Stimulated activated CD8-positive, alpha-beta memory T cell treated with anti-CD3 and anti-CD28 coated beads, Interleukin-15, amount 100 ng/mL, for 1 hour (primary cell): ENCODE data around the gene MYL9.

Experiments used
- DNase-seq: peaks from one replicate; pipeline ENCODE4 v3.0.0-alpha.2; 2020; ENCODE audit warnings: low read depth

Gene MYL9

GRCh38 chr20:36526521-36527011, 14.8 kb upstream of the MYL9 start:
- no peak for DNase-seq

DNA sequence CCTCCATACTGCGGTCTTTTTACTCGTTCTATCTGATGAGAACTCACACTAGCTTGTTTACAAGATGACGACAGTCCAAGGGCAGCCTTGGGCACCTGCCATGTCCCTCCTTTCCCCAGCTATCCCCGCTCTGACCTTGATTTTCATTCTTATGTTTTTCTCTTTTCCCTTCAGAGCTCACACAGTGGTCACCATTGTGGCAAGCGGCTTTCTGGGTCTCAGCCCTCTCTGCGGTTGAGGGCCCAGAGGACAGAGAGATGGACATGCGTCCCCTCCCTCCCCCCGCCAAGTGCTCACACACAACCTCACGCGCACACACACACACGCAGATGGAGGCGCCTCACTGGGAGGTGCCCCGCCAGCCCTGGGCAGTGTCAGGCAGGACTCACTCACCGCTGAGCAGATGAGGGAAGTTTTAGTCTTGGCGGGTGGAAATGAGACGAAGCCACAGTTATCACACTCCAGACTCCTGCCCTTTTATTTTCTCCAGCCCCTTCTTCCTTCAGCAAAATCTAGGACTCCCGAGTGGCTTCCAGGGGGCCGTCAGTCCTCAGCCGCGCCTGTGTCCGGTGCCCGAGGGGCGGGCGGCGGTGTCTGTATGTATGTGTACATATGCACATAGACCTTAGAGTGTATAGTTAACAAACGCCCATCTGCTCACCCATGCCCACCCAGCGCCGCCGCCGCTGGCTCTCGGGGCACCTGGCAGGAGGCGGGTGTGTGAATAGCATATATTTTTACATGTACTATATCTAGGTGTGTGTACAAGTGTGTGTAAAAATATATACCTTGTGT, 13.8 kb upstream of the MYL9 start:
- DNase-seq = no peak

- DNase-seq = no peak
Observed at GRCh38 chr20:36528176-36528874, 13.0 kb upstream of the MYL9 start.

- no peak for DNase-seq
Observed at GRCh38 chr20:36528875-36529417, 12.4 kb upstream of the MYL9 start.

DNA sequence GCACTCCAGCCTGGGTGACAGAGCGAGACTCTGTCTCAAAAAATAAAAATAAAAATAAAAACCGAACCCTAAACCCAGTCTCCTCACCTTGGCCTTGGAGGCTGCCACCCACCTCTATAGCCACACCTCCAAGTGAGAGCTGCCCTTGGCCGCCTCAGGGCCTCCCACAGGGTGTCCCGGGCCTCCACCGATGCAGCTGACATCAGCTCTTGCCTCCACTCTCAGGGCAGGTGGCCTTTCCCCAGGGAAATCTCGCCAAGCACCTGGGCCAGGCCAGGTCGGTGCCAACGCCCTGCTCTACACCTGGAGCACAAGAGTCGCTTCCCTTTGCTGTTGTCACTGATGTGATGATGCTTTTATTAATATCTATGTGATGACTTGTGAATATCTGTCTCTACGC, 8.9 kb upstream of the MYL9 start:
- DNase-seq = no peak

DNA sequence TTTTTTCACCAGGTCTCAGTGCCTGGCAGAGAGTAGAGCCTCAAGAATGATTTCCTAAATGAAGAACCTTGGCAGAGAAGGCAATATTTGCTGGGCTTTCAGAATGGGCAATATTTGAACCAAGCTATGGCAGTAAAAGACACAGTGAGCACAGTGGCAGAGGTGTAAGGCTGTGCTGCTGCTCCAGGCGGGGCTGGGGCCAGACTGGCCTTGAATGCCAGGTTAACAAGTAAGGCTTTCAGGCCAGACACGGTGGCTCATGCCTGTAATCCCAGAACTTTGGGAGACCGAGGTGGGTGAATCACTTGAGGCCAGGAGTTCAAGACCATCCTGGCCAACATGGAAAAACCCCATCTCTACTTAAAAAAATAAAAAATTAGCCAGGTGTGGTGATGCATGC, 8.5 kb upstream of the MYL9 start:
- no peak for DNase-seq

- DNase-seq = no peak
Observed at GRCh38 chr20:36538026-36538722, 3.1 kb upstream of the MYL9 start.

GRCh38 chr20:36540551-36541211, 638 bp upstream of the MYL9 start:
- no peak for DNase-seq

GRCh38 chr20:36541768-36542488, 609 bp downstream of the MYL9 start:
- DNase-seq = no peak

DNA sequence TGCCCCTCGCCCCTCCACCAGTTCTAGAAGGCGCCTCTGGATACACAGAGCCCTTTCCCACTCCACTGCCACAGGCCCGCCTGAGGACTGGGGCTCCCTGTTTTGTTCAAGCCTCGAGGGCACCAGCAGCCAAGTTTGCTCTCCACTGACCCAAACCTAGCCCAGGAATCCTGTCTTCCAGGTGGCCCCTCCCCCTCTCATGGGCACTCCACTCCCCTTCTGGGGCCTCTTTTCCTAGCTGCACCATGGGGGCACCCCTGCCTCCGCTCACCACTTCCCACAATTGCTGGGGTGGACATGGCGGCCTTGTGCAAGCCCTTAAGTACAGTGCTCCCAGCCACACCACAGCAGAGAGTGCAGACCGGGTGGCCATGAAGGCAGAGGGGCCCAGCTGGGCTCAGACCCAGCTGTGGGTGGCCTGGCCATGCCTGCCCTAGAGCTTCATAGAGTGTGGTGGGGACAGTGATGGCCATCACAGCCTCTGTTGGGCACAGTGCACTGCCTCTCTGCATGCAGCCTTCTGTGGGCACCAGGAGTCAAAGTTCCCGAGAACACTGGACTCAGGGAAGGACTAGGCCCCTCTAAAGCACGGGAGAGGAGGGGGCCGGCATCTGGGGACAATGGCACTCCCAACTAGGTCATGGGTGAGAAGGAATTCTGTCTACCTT, 1.3 kb downstream of the MYL9 start:
- no peak for DNase-seq

- no peak for DNase-seq
Observed at GRCh38 chr20:36543184-36544133, 2.1 kb downstream of the MYL9 start.

GRCh38 chr20:36544134-36545018, 3.1 kb downstream of the MYL9 start:
- DNase-seq = no peak

- no peak for DNase-seq
Observed at GRCh38 chr20:36546111-36546736, 4.9 kb downstream of the MYL9 start.

DNA sequence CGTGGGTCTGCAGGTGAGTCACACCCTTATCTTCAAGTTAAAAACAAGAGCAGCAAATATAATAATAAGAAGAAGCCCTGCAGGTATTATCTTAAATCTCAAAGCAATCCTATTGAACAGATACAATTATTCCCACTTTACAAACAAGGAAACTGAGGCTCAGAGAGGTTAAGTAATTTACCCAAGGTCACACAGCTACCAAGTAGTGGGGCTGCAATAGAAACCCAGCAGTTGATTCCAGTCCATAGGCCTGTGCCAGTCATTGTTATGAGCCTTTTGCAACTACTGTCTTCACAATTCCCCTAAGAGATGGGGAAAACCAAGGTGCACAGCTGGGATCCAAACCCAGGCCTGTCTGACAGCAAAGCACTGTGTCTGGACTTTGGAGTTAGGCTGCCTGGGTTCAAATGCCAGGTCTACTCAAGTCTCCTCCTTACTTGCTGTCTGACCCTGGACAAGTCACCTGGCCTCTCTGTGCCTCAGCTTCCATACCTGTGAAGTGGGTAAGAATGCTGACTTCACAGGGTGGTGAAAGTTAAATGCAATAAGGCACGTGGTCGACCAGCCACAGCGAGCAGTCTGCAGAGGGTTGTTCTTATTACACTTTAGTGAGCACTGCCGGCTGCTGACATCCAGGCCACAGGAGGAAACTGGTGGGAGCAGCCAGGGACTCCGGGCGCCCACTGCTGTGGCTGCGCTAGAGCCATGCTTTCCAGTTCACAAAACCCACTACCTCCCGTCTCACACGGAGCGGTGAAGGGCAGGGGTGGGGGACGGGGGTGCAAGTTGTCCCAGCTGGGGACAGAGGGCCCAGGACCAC, 6.1 kb downstream of the MYL9 start:
- no peak for DNase-seq

DNA sequence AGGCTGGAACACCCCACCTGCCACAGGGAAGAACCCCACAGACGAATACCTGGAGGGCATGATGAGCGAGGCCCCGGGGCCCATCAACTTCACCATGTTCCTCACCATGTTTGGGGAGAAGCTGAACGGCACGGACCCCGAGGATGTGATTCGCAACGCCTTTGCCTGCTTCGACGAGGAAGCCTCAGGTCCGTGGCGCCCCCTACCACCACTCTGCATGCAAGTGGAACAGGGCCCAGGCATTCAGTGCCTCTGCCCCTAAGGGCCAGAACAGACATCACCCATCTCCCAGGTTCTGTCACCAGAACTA, 6.6 kb downstream of the MYL9 start:
- DNase-seq = no peak

GRCh38 chr20:36548704-36549627, 7.6 kb downstream of the MYL9 start:
- no peak for DNase-seq

DNA sequence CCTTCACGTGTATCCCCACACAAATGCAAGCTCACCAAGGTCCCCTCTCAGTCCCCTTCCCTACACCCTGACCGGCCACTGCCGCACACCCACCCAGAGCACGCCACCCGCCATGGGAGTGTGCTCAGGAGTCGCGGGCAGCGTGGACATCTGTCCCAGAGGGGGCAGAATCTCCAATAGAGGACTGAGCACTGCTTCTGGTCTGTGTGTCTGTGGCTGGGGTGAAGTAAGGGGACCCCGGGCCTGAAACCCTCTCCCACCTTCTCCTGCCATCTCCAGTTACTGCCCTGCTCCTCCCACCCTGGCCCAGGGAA, 8.3 kb downstream of the MYL9 start:
- DNase-seq = no peak
